ENCODE measurements around the gene ZRSR2.

Gene ZRSR2

GRCh38 chrX:15854712-15855567 lies 64.7 kb downstream of the ZRSR2 start, which contains the start of gene AP1S2:
TSS of gene AP1S2 (minus strand) at chrX:15854813. CDS start at chrX:15852524, 2,289 bp downstream.
- ChIA-PET CTCF (no interaction called here), POLR2A (interaction anchor here (0.5 to 1.6 kb wide), 8 partner anchors 9 to 178 kb away, joined by 3 to 8 read pairs (median 4); partner anchors contain the start of gene ZRSR2)
- peak; percentile 92 for DNase-seq (ENCODE audit: extremely low spot score)
- TF ChIP-seq PKNOX1 (IDR thresholded peaks at IDR 0.05) (0 out of 2 replicates have a peak, but pooled peaks have one; percentile 13), L3MBTL2 (conservative IDR thresholded peaks at IDR 0.05) (peak; percentile 91), ELF4 (IDR thresholded peaks at IDR 0.05) (peak; percentile 91), FOXM1 (IDR thresholded peaks at IDR 0.05; ENCODE audit: borderline replicate concordance) (no peak)

GRCh38 chrX:15855568-15856221 lies 65.4 kb downstream of the ZRSR2 start:
- ChIA-PET CTCF (no interaction called here), POLR2A (interaction anchor here (0.9 to 1.6 kb wide), 4 partner anchors 10 to 50 kb away, joined by 3 to 8 read pairs (median 4); no protein-coding TSS in a partner anchor)
- DNase-seq (ENCODE audit: extremely low spot score): no peak
- TF ChIP-seq ARNT (IDR thresholded peaks at IDR 0.05) (no peak), LEF1 (IDR thresholded peaks at IDR 0.05; ENCODE audit: borderline replicate concordance) (no peak), ELF4 (IDR thresholded peaks at IDR 0.05) (no peak)

- ChIA-PET POLR2A (interaction anchor here (1.4 kb wide), 1 partner anchor 37 kb away, joined by 3 read pairs; no protein-coding TSS in a partner anchor), CTCF (no interaction called here)
- no peak for DNase-seq (ENCODE audit: extremely low spot score)
- TF ChIP-seq ELF4 (IDR thresholded peaks at IDR 0.05) (no peak), TARDBP (IDR thresholded peaks at IDR 0.05) (no peak), SUZ12 (IDR thresholded peaks at IDR 0.05) (no peak), LEF1 (IDR thresholded peaks at IDR 0.05; ENCODE audit: borderline replicate concordance) (no peak), L3MBTL2 (conservative IDR thresholded peaks at IDR 0.05) (no peak), CTBP1 (IDR thresholded peaks at IDR 0.05; ENCODE audit: borderline replicate concordance) (no peak), ARNT (IDR thresholded peaks at IDR 0.05) (no peak), HDGF (IDR thresholded peaks at IDR 0.05; ENCODE audit: borderline replicate concordance) (no peak), FOXK2 (IDR thresholded peaks at IDR 0.05) (no peak), FOXM1 (IDR thresholded peaks at IDR 0.05; ENCODE audit: borderline replicate concordance) (no peak), PKNOX1 (IDR thresholded peaks at IDR 0.05) (no peak), FOXA1 (IDR thresholded peaks at IDR 0.05) (no peak), ZNF384 (IDR thresholded peaks at IDR 0.05) (no peak), NFRKB (IDR thresholded peaks at IDR 0.05) (no peak), BHLHE40 (IDR thresholded peaks at IDR 0.05; ENCODE audit: borderline replicate concordance) (no peak), SP1 (IDR thresholded peaks at IDR 0.05) (no peak)
Observed at GRCh38 chrX:15856222-15856587, 65.9 kb downstream of the ZRSR2 start.

- ChIA-PET CTCF (no interaction called here), POLR2A (no interaction called here)
- no peak for DNase-seq (ENCODE audit: extremely low spot score)
- TF ChIP-seq FOXA1 (IDR thresholded peaks at IDR 0.05): no peak
- TF ChIP-seq ARNT (IDR thresholded peaks at IDR 0.05): no peak
- no peak for TF ChIP-seq SUZ12 (IDR thresholded peaks at IDR 0.05)
- TF ChIP-seq ELF4 (IDR thresholded peaks at IDR 0.05): no peak
- TF ChIP-seq TARDBP (IDR thresholded peaks at IDR 0.05): no peak
- TF ChIP-seq FOXK2 (IDR thresholded peaks at IDR 0.05): no peak
Observed at GRCh38 chrX:15856636-15857035, 66.4 kb downstream of the ZRSR2 start.

- no peak for TF ChIP-seq SUZ12 (IDR thresholded peaks at IDR 0.05)
- no peak for TF ChIP-seq NFRKB (IDR thresholded peaks at IDR 0.05)
- TF ChIP-seq ARNT (IDR thresholded peaks at IDR 0.05): no peak
- TF ChIP-seq FOXM1 (IDR thresholded peaks at IDR 0.05; ENCODE audit: borderline replicate concordance): no peak
- no peak for TF ChIP-seq FOXA1 (IDR thresholded peaks at IDR 0.05)
- no peak for TF ChIP-seq L3MBTL2 (conservative IDR thresholded peaks at IDR 0.05)
- no peak for TF ChIP-seq FOXK2 (IDR thresholded peaks at IDR 0.05)
- DNase-seq (ENCODE audit: extremely low spot score): no peak
- POLR2A ChIA-PET: no interaction called here
- CTCF ChIA-PET: interaction anchor here (1.2 kb wide), 1 partner anchor 587 kb away, joined by 3 read pairs; no protein-coding TSS in a partner anchor
Observed at GRCh38 chrX:15858051-15858450, 67.8 kb downstream of the ZRSR2 start.

- no peak for DNase-seq (ENCODE audit: extremely low spot score)
- no peak for TF ChIP-seq ZNF384 (IDR thresholded peaks at IDR 0.05)
- no peak for TF ChIP-seq BHLHE40 (IDR thresholded peaks at IDR 0.05; ENCODE audit: borderline replicate concordance)
- no peak for TF ChIP-seq SP1 (IDR thresholded peaks at IDR 0.05)
- no peak for TF ChIP-seq PKNOX1 (IDR thresholded peaks at IDR 0.05)
- TF ChIP-seq ARNT (IDR thresholded peaks at IDR 0.05): no peak
- no peak for TF ChIP-seq FOXK2 (IDR thresholded peaks at IDR 0.05)
- TF ChIP-seq SUZ12 (IDR thresholded peaks at IDR 0.05): no peak
- no peak for TF ChIP-seq LEF1 (IDR thresholded peaks at IDR 0.05; ENCODE audit: borderline replicate concordance)
- TF ChIP-seq CTBP1 (IDR thresholded peaks at IDR 0.05; ENCODE audit: borderline replicate concordance): no peak
- TF ChIP-seq HDGF (IDR thresholded peaks at IDR 0.05; ENCODE audit: borderline replicate concordance): no peak
- no peak for TF ChIP-seq L3MBTL2 (conservative IDR thresholded peaks at IDR 0.05)
- no peak for TF ChIP-seq NFRKB (IDR thresholded peaks at IDR 0.05)
- no peak for TF ChIP-seq ELF4 (IDR thresholded peaks at IDR 0.05)
- no peak for TF ChIP-seq TARDBP (IDR thresholded peaks at IDR 0.05)
- CTCF ChIA-PET: no interaction called here
- POLR2A ChIA-PET: no interaction called here
Observed at GRCh38 chrX:15860921-15861320, 70.6 kb downstream of the ZRSR2 start.
